ENCODE data around the gene TTL. TPM values are rescaled to one million over a fixed set of nuclear protein-coding genes. Genes with fewer than 3 reads are reported as not detected.

TTL gene
- total RNA-seq, 1 experiment from 2014 or later: 81.5 TPM

DNA sequence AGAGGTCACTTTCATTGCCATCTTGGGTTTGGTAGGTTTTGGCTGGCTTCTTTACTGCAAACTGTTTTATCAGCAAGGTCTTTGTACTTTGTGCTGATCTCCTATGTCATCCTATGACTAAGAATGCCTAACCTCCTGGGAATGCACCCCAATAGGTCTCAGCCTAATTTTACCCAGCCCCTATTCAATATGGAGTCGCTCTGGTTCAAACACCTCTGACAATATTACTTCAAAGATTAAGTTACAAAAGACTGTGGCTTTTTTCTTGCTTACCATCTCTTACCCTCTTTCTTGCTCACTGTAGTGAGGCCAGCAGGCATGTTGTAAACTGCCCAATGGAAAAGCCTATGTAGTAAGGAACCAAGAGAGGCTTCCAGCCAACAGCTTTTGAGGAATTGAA lies 30.6 kb upstream of the TTL start:
- DNase-seq (ENCODE audit: low read depth, low spot score): no peak
- Histone ChIP-seq H3K36me3 (ENCODE audit: control insufficient read depth, insufficient read depth, low read length) (no peaks in the 10 kb centered on the region), H3K4me3 (ENCODE audit: low read depth in 2 of 2, low read length in 2 of 2) (no peak overlapping the region), H3K27ac (ENCODE audit: low read length) (no peak overlapping the region), H3K4me1 (ENCODE audit: control insufficient read depth, insufficient read depth, low read length) (no peaks in the 10 kb centered on the region), H3K9me3 (ENCODE audit: control insufficient read depth, insufficient read depth, low read depth, low read length) (no peaks in the 10 kb centered on the region), H3K27me3 (ENCODE audit: control insufficient read depth, insufficient read depth, low read length) (no peaks in the 10 kb centered on the region)
- intact Hi-C loops (cut with micrococcal nuclease; ENCODE audit: unreplicated experiment): no loop called here
- in situ Hi-C loops (cut with HindIII; ENCODE audit: low pct_unique_long_range_greater_than_20kb, low sequenced_read_pairs): no loop called here
- ATAC-seq: no peak
- no TSS peak for BruUV-seq (replicated peaks)
- CTCF ChIA-PET: interaction anchor here (0.5 kb wide), 1 partner anchor 59 kb away, joined by 3 read pairs; no protein-coding TSS in a partner anchor
- POLR2A ChIA-PET: no interaction called here
- TF ChIP-seq TCF7L2 (IDR thresholded peaks at IDR 0.05; ENCODE audit: low read depth, low read length): no peak

- Histone ChIP-seq H3K36me3 (ENCODE audit: control insufficient read depth, insufficient read depth, low read length) (no peaks in the 10 kb centered on the region), H3K9me3 (ENCODE audit: control insufficient read depth, insufficient read depth, low read depth, low read length) (no peaks in the 10 kb centered on the region), H3K27me3 (ENCODE audit: control insufficient read depth, insufficient read depth, low read length) (no peaks in the 10 kb centered on the region), H3K4me3 (ENCODE audit: low read depth in 2 of 2, low read length in 2 of 2) (no peak overlapping the region), H3K27ac (ENCODE audit: low read length) (no peak overlapping the region), H3K4me1 (ENCODE audit: control insufficient read depth, insufficient read depth, low read length) (no peaks in the 10 kb centered on the region)
- intact Hi-C loops (cut with micrococcal nuclease; ENCODE audit: unreplicated experiment): no loop called here
- POLR2A ChIA-PET: no interaction called here
- no peak for DNase-seq (ENCODE audit: low read depth, low spot score)
- ATAC-seq: no peak
- TF ChIP-seq, protein P1, sequence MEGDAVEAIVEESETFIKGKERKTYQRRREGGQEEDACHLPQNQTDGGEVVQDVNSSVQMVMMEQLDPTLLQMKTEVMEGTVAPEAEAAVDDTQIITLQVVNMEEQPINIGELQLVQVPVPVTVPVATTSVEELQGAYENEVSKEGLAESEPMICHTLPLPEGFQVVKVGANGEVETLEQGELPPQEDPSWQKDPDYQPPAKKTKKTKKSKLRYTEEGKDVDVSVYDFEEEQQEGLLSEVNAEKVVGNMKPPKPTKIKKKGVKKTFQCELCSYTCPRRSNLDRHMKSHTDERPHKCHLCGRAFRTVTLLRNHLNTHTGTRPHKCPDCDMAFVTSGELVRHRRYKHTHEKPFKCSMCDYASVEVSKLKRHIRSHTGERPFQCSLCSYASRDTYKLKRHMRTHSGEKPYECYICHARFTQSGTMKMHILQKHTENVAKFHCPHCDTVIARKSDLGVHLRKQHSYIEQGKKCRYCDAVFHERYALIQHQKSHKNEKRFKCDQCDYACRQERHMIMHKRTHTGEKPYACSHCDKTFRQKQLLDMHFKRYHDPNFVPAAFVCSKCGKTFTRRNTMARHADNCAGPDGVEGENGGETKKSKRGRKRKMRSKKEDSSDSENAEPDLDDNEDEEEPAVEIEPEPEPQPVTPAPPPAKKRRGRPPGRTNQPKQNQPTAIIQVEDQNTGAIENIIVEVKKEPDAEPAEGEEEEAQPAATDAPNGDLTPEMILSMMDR (IDR thresholded peaks at IDR 0.05): no peak
- TF ChIP-seq POLR2AphosphoS5 (IDR thresholded peaks at IDR 0.05; ENCODE audit: low read depth, low read length): no peak
- BruUV-seq (replicated peaks): no TSS peak
- in situ Hi-C loops (cut with HindIII; ENCODE audit: low pct_unique_long_range_greater_than_20kb, low sequenced_read_pairs): no loop called here
- CTCF ChIA-PET: no interaction called here
Observed at GRCh38 chr2:112454586-112454985, 27.4 kb upstream of the TTL start.

DNA sequence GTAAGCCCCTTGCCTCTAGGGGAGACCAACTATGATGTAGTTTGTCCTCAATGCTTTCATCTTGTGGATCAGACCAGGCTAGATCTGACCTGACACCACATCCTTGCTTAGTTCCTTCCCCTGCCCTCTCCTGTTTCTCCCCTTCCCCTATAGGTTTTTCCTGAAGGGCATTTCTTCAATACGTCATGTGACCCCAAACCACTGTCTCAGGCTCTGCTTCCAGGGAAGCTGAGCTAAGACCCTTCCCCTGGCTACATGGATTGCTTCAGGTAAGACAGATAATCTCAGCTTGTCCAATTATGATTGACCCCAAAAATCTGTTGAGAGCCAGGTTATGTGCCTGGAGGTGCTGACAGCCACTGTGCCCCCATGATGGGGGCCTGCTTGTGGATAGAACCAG lies 22.6 kb upstream of the TTL start:
- H3K9me3 ChIP-seq (ENCODE audit: control insufficient read depth, insufficient read depth, low read depth, low read length): no peaks in the 10 kb centered on the region
- ChIA-PET CTCF (no interaction called here), POLR2A (no interaction called here)
- intact Hi-C loops (cut with micrococcal nuclease; ENCODE audit: unreplicated experiment) (no loop called here), in situ Hi-C loops (cut with HindIII; ENCODE audit: low pct_unique_long_range_greater_than_20kb, low sequenced_read_pairs) (no loop called here)
- no TSS peak for BruUV-seq (replicated peaks)
- TF ChIP-seq REST (IDR thresholded peaks at IDR 0.05; ENCODE audit: insufficient read depth in 1 of 2, low read depth in 2 of 2, low read length in 1 of 2) (no peak), SIN3A (IDR thresholded peaks at IDR 0.05; ENCODE audit: borderline replicate concordance, insufficient read depth, low read depth, low read length) (no peak), TCF7L2 (IDR thresholded peaks at IDR 0.05; ENCODE audit: low read depth, low read length) (no peak)
- H3K4me3 ChIP-seq (ENCODE audit: low read depth in 2 of 2, low read length in 2 of 2): no peak overlapping the region
- no peaks in the 10 kb centered on the region for H3K4me1 ChIP-seq (ENCODE audit: control insufficient read depth, insufficient read depth, low read length)
- peaks cover 2% of the 10 kb centered on the region; the same call in 1 of the 2 replicates for H3K27me3 ChIP-seq (ENCODE audit: control insufficient read depth, insufficient read depth, low read length)
- DNase-seq (ENCODE audit: low read depth, low spot score) (no peak), ATAC-seq (no peak)
- no peak overlapping the region for H3K27ac ChIP-seq (ENCODE audit: low read length)
- no peaks in the 10 kb centered on the region for H3K36me3 ChIP-seq (ENCODE audit: control insufficient read depth, insufficient read depth, low read length)
